HG03196 (cell line): Measurements from ENCODE around the gene C3orf20.

ENCODE experiments used
- ATAC-seq: cut with Tn5 transposase; IDR thresholded peaks from one replicate; pipeline ENCODE4 v1.9.1; 2021; ENCODE audit not compliant: unreplicated experiment

The C3orf20 gene

DNA sequence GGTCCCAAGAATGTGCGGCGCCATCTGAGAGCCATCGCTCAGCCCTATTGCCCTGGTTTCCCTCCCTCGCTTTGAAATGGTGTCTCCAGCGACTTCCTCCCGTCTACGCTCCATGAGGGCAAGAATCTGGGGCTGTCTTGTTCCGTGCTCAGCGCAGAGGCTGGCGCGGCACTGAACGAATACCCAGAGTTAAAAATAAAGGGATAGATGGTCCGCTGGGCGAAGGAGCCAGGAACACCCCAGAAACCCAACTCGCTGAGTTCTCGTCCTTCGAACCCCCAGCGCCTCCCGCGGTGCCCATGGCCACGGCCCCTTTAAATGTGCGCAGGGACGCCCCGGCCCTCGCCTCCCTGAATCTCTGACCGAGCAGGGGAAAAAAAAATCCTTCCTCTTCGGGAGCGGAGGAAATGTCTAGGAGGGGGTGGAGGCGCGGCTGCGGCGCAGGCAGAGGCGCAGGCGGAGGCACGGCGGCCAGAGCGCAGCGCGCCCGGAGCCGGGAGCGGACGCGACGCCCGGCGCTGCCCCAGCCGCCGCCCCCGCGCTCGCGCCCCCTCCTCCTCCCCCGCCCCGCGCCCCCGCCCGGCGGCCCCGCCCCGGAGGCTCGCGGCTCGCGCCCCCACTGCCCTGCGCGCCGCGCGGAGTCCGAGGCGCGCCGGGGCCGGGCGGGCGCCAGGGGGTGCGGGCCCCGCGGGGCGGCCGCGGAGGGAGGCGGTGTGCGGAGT is 135.3 kb downstream of the C3orf20 start:
- no peak for ATAC-seq

DNA sequence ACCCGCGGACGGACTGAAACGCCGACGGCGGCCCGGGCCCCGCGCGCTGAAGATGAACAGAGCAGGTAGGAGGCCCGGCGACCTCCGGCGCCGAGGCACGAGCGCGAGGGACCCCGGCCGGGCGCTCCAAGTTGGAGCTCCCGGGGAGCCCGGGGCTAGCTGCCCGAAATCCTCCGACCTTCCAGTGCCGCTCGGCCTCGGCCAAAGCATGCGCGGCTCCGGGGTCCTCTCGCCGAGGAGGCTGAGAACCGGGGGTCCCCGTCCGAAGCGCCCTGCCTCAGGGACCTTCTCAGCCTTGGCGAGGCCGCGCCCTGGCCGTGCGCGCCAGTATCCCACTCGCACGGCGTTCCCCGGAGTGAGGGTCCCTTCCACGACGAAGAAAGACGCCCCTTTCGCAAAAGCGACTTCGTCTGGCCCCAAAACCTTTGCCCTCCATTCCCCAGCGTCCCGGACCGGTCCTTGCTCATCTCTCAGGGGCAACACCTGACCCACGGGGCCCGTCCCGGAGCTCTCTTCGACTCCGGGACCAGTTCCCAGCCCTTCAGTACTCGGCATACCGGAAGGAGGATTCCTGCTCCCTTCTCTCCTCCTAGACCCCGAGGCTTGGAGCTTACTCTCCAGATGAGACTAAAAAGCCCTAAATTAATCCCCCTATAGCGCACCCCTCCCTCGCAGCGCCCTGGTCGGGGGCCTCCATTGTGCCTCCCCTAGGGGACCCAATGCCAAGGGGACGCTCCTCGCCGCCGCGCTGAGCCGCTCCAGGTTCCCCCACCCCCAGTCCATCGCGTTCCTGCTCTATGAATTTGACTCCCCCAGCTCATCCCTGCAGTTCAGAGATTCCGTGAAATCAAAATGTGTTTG is 136.1 kb downstream of the C3orf20 start:
- ATAC-seq = no peak

DNA sequence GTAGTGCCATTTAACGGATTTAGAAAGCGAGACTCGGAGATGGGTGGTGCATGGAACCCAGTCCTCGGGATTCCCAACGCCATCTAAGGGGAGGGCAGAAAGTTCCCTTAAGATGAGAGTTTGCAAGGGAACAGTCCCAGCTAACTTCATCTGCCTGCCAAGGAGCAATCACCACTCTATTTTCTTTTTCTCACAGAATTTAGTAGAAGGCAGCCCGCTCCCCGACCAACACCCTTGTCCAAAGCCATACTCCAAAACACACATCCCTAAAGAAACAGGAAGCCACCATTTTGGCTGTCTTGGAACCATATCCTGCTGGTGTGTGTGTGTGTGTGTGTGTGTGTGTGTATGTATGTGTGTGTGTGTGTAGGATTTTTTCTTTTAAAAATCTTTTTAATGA is 136.7 kb downstream of the C3orf20 start:
- no peak for ATAC-seq

DNA sequence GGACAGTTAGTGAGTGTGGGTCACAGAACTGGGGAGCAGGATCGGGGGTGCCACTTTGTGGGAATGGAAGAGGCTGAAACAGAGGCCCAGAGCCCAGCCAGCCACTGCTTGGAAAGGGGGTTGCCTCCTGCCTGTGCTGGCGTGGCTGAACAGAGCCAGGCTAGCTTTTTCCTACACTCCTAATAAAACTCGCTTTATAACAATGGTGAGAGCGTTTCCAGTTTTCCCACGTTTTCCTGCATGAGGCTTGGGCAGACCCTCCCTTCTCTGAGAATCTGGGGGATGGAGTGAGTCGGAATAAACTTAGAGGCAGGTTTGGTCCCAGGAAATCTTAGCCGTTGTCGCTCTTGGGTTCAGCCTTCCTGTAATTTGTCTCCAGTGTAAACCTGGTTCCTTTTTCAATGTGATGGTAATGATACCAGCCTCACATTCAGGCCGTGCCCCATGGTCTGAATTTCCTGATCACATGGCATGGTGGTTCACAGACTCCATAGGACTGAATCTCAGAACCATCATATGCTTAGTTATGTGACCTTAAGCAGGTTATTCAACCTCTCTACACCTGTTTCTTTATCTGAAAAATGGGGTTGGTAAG is 137.4 kb downstream of the C3orf20 start:
- no peak for ATAC-seq

DNA sequence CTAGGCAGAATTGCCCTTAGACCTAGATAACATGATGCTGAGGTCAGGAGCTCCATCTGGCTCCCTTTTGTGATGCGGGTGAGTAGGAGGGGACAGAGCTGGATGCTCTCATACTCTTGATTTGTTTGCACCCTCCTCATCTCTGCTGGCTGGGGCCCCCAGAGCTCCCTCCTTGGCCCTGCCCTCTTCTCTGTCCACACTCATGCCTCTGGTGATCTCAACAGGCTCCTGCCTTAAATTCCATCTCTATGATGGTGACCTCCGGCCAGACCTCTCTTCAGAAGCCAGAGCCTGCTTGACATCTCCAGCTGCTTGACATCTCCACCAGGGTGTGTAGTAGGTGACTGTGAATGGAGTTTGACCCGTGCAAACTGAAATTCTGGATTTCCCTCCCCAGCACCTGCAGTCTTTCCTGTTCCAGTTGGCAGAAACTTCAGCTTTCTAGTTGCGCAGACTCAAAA is 139.5 kb downstream of the C3orf20 start:
- ATAC-seq = no peak

DNA sequence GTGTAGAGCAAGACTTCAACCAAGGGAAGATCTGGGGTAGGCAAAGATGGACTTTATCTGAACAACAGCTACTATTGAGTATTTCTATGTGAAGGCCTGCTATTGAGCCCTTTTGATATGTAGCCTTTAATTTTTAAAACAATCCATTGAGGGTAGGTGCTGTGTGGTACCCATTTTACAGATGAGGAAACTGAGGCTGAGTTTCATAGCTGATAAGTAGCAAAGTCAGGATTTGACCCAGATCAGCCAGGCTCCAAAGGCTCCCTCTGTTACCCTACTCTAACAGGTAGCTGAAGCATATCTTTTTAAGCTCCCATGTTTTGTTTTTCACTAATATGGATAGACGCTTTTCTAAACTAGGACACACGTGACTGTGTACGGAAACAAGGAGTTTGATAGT is 141.4 kb downstream of the C3orf20 start:
- no peak for ATAC-seq

DNA sequence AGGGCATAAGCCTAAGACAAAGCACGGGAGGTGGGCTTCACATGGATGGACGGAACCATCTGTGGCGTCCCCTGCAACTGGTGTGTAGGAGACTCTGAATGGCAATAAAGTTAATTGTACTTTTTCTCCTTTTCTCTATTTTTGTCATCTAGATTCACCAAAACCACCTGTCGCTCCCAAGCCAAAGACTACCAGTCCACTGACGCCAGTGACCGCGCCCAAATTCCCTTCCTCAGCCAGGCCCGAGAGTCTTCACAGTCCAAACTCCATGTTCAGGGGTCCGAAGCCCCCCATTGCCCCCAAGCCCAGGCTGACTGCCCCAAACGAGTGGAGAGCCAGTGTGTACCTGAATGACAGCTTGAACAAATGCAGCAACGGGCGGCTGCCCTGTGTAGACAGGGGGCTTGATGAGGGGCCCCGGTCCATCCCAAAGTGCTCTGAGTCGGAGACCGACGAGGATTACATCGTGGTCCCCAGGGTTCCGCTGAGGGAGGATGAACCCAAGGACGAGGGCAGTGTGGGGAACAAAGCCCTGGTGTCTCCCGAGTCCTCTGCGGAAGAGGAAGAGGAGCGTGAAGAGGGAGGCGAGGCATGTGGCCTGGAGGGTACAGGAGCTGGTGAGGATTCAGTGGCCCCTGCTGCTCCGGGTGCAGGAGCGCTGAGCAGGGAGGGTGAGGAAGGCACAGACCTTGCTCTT is 144.0 kb downstream of the C3orf20 start, which contains the start of gene FGD5:
Gene FGD5, plus strand, starts transcription at position 159 of the 697 bp plus-strand sequence. Its CDS starts 110 bp downstream, at position 269.
- no peak for ATAC-seq

DNA sequence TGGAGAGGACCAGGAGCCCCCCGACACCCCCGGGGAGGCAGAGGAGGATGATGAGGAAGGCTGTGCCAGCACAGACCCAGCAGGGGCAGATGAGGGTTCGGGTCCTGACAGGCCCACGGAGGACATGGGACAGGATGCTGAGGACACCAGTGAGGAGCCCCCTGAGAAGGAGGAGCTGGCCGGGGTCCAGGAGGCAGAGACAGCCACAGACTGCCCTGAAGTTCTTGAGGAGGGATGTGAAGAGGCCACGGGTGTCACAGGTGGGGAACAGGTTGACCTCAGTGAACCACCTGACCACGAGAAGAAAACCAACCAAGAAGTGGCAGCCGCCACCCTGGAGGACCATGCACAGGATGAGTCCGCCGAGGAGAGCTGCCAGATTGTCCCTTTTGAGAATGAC is 144.7 kb downstream of the C3orf20 start:
- ATAC-seq = no peak

DNA sequence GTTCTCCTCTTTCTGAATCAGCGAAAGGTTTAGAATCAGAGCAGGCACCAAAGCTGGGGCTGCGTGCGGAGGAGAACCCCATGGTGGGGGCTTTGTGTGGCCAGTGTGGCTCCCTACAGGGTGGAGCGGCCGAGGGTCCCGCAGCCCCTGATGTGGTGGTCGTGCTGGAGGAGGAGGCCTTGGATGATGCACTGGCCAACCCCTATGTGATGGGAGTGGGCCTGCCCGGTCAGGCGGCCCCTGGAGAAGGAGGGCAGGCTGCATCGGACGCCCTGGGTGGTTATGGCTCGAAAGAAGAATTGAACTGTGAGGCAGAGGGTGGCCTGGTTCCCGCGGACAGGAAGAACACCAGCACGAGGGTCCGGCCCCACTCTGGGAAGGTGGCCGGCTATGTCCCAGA is 145.2 kb downstream of the C3orf20 start:
- no peak for ATAC-seq

DNA sequence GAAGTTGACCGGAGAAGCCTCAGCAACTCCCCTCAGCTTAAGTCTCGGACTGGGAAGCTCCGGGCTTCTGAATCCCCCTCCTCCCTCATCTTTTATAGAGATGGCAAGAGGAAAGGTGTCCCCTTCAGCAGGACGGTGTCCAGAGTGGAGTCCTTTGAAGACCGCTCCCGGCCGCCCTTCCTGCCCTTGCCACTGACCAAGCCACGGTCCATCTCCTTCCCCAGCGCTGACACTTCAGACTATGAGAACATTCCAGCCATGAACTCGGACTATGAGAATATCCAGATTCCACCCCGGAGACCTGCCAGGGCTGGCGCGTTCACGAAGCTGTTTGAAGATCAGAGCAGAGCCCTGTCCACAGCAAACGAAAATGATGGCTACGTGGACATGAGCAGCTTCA is 146.2 kb downstream of the C3orf20 start:
- no peak for ATAC-seq

DNA sequence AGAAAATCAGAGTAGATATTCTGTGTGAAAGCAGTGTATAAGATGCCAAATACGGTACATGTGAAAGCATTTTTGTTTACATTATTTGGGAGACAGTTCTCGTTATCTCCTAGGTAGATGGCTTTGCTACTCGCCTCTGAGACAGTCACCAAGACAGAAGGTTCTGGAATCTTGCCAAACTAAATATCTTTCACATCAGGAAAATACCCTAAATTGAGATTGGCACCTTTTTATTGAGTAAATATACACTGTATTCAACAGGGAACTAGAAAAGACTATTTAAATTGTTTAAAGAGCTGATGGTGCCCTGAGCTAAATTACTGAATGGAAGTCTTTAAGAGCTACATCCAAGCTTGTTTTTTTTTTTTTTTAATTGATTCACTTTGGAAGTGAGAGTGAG is 147.2 kb downstream of the C3orf20 start:
- no peak for ATAC-seq
